ENCODE measurements around the gene RNASEH2C.
"Not testable (repeated sequence)": the region's sequence is repeated elsewhere in the genome, so short reads cannot be mapped to it uniquely, and the experiment has no call there.

RNASEH2C gene

DNA sequence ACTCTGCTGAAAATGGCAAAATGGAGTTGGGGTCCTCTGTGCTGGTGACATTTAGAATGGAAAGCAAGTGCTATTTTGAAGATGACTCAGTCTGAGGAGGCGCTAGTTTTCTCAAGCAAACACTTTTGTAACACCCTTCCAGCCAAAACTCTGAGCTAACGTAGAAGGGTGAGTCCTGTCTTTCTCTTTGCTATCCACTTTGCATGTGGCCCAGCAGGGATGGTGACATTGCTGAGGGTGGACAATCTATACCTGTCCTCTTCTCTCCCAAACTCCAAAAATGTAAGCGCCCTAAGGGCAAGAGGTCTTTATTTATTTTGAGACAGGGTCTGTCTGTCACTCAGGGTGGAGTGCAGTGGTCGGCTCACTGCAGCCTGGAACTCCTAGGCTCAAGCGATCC is 12.1 kb downstream of the RNASEH2C start:
- Histone ChIP-seq H3K27me3 (ENCODE audit: insufficient read depth, low read depth) (no peaks in the 10 kb centered on the region), H3K4me1 (ENCODE audit: low read depth, poor library complexity, severe bottlenecking) (peaks cover 18% of the 10 kb centered on the region), H3K27ac (no peak overlapping the region), H3K4me2 (no peak overlapping the region), H3K36me3 (ENCODE audit: insufficient read depth) (no peaks in the 10 kb centered on the region), H3K4me3 (IDR thresholded peaks at IDR 0.05; ENCODE audit: insufficient read depth, low read depth, low read length) (no peak overlapping the region), H3K9ac (no peak overlapping the region), H4K20me1 (ENCODE audit: insufficient read depth) (no peaks in the 10 kb centered on the region), H3K79me2 (ENCODE audit: insufficient read depth, low read depth) (no peaks in the 10 kb centered on the region), H2AFZ (ENCODE audit: low read depth) (no peak overlapping the region)
- TF ChIP-seq, protein P1, sequence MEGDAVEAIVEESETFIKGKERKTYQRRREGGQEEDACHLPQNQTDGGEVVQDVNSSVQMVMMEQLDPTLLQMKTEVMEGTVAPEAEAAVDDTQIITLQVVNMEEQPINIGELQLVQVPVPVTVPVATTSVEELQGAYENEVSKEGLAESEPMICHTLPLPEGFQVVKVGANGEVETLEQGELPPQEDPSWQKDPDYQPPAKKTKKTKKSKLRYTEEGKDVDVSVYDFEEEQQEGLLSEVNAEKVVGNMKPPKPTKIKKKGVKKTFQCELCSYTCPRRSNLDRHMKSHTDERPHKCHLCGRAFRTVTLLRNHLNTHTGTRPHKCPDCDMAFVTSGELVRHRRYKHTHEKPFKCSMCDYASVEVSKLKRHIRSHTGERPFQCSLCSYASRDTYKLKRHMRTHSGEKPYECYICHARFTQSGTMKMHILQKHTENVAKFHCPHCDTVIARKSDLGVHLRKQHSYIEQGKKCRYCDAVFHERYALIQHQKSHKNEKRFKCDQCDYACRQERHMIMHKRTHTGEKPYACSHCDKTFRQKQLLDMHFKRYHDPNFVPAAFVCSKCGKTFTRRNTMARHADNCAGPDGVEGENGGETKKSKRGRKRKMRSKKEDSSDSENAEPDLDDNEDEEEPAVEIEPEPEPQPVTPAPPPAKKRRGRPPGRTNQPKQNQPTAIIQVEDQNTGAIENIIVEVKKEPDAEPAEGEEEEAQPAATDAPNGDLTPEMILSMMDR (conservative IDR thresholded peaks at IDR 0.05; ENCODE audit: low read depth, low read length): no peak

DNA sequence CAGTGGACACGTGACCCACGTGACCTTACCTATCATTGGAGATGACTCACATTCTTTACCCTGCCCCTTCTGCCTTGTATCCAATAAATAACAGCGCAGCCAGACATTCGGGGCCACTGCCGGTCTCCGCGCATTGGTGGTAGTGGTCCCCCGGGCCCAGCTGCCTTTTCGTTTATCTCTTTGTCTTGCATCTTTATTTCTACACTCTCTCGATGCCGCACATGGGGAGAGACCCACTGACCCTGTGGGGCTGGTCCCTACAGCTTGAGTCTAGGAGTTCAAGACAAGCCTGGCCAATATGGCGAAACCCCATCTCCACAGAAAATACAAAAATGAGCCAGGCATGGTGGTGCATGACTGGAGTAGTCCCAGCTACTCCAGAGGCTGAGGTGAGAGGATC is 13.6 kb downstream of the RNASEH2C start:
- H3K79me2 ChIP-seq (ENCODE audit: insufficient read depth, low read depth); H3K27ac ChIP-seq; H3K27me3 ChIP-seq (ENCODE audit: insufficient read depth, low read depth); H4K20me1 ChIP-seq (ENCODE audit: insufficient read depth); H3K4me2 ChIP-seq; H2AFZ ChIP-seq (ENCODE audit: low read depth); H3K36me3 ChIP-seq (ENCODE audit: insufficient read depth); H3K4me3 ChIP-seq (IDR thresholded peaks at IDR 0.05; ENCODE audit: insufficient read depth, low read depth, low read length); H3K9ac ChIP-seq: not testable (repeated sequence)
- H3K4me1 ChIP-seq (ENCODE audit: low read depth, poor library complexity, severe bottlenecking): peaks cover 18% of the 10 kb centered on the region

DNA sequence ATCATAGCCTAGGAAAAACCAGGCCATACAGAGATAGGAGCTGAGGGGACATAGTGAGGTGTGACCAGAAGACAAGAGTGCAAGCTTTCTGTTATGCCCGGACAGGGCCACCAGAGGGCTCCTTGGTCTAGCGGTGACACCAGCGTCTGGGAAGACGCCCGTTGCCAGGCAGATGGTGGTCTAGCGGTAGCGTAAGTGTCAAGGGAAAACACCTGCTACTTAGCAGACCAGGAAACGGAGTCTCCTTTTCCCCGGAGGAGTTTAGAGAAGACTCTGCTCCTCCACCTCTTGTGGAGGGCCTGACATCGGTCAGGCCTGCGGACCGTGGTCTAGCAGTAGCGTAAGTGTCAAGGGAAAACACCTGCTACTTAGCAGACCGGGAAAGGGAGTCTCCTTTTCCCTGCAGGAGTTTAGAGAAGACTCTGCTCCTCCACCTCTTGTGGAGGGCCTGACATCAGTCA is 14.3 kb downstream of the RNASEH2C start:
- Histone ChIP-seq H3K4me1 (ENCODE audit: low read depth, poor library complexity, severe bottlenecking) (peaks cover 18% of the 10 kb centered on the region), H2AFZ (ENCODE audit: low read depth) (peak overlapping the region; percentile 69), H3K4me2 (peak overlapping the region; percentile 64)
- not testable (repeated sequence) for H3K9ac ChIP-seq; H3K27ac ChIP-seq; H3K79me2 ChIP-seq (ENCODE audit: insufficient read depth, low read depth); H3K4me3 ChIP-seq (IDR thresholded peaks at IDR 0.05; ENCODE audit: insufficient read depth, low read depth, low read length); H3K27me3 ChIP-seq (ENCODE audit: insufficient read depth, low read depth); H3K36me3 ChIP-seq (ENCODE audit: insufficient read depth); H4K20me1 ChIP-seq (ENCODE audit: insufficient read depth)
- TF ChIP-seq, protein P1 (conservative IDR thresholded peaks at IDR 0.05; ENCODE audit: low read depth, low read length): peak; percentile 64

DNA sequence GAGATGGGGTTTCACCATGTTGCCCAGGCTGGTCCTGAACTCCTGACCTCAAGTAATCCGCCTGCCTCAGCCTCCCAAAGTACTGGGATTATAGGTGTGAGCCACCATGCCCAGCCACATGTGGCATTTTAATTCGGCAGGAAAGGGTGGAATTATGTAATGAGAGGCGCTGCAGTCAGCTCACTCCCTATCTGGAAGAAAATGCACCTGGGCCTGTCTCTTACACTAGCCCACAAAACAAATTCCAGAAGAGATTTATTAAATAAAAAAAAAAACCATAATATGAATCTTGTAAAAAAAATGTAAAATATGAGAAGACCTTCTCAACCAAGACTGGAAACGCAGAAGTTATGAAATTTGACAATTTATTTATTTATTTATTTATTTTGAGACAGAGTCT is 16.8 kb downstream of the RNASEH2C start:
- H2AFZ ChIP-seq (ENCODE audit: low read depth): no peak overlapping the region
- TF ChIP-seq, protein P1 (conservative IDR thresholded peaks at IDR 0.05; ENCODE audit: low read depth, low read length): no peak
- H3K4me1 ChIP-seq (ENCODE audit: low read depth, poor library complexity, severe bottlenecking): peaks cover 9% of the 10 kb centered on the region
- no peaks in the 10 kb centered on the region for H4K20me1 ChIP-seq (ENCODE audit: insufficient read depth)
- H3K36me3 ChIP-seq (ENCODE audit: insufficient read depth): no peaks in the 10 kb centered on the region
- H3K4me3 ChIP-seq (IDR thresholded peaks at IDR 0.05; ENCODE audit: insufficient read depth, low read depth, low read length): no peak overlapping the region
- no peak overlapping the region for H3K27ac ChIP-seq
- H3K9ac ChIP-seq: no peak overlapping the region
- H3K27me3 ChIP-seq (ENCODE audit: insufficient read depth, low read depth): 0 out of 2 replicates have a peak, but pooled peaks cover 4% of the 10 kb centered on the region
- H3K4me2 ChIP-seq: no peak overlapping the region
- H3K79me2 ChIP-seq (ENCODE audit: insufficient read depth, low read depth): no peaks in the 10 kb centered on the region

DNA sequence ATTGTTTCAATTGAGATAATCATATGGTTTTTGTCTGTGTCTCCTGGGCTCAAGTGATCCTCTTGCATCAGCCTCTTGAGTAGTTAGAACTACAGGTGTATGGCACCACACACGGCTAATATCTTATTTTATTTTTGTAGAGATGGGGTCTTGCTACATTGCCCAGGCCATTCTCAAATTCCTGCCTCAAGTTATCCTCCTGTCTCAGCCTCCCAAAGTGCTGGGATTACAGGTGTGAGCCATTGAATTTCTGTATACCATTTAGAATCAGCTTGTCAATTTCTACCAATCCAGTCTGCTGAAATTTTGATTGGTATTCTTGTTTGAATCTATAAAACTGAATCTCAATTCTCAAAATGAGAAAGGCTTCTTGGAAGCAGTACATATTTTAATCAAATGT is 18.9 kb downstream of the RNASEH2C start:
- H3K27ac ChIP-seq: no peak overlapping the region
- TF ChIP-seq, protein P1 (conservative IDR thresholded peaks at IDR 0.05; ENCODE audit: low read depth, low read length): no peak
- no peak overlapping the region for H2AFZ ChIP-seq (ENCODE audit: low read depth)
- no peak overlapping the region for H3K9ac ChIP-seq
- no peaks in the 10 kb centered on the region for H3K79me2 ChIP-seq (ENCODE audit: insufficient read depth, low read depth)
- no peak overlapping the region for H3K4me2 ChIP-seq
- no peaks in the 10 kb centered on the region for H3K36me3 ChIP-seq (ENCODE audit: insufficient read depth)
- H3K4me1 ChIP-seq (ENCODE audit: low read depth, poor library complexity, severe bottlenecking): peaks cover 9% of the 10 kb centered on the region
- 0 out of 2 replicates have a peak, but pooled peaks cover 4% of the 10 kb centered on the region for H3K27me3 ChIP-seq (ENCODE audit: insufficient read depth, low read depth)
- no peak overlapping the region for H3K4me3 ChIP-seq (IDR thresholded peaks at IDR 0.05; ENCODE audit: insufficient read depth, low read depth, low read length)
- no peaks in the 10 kb centered on the region for H4K20me1 ChIP-seq (ENCODE audit: insufficient read depth)
